Spleen (tissue), 11 donors: Measurements from ENCODE around the gene CDH13. TPM values are rescaled to one million over a fixed set of nuclear protein-coding genes. Genes with fewer than 3 reads are reported as not detected.

Experiments
- DNase-seq: peaks from one replicate; pipeline ENCODE4 v3.0.0-alpha.2; 2020
- H3K27ac ChIP-seq, 8 donors: fragments of 200-600 bp; sonication (generic) in 7 of 8; 1 replicate in 4 of 8; 2 replicates in 4 of 8; pipeline versions ENCODE4 v1.5.0 to v1.8.0; 2016 to 2021; ENCODE audit warnings: inconsistent platforms in 4 of 8, mild to moderate bottlenecking in 4 of 8, moderate library complexity in 1 of 8
- H3K27me3 ChIP-seq, 7 donors: fragments of 200-600 bp; sonication (generic) in 6 of 7; replicated peaks in 1 of 7; 1 replicate in 4 of 7; 2 replicates in 3 of 7; pipeline versions ENCODE4 v1.5.0 to v1.8.0; 2016 to 2021; ENCODE audit warnings: inconsistent platforms in 3 of 7, mild to moderate bottlenecking in 1 of 7
- H3K36me3 ChIP-seq, 6 donors: fragments of 200-600 bp; sonication (generic) in 5 of 6; 1 replicate in 4 of 6; 2 replicates in 2 of 6; pipeline versions ENCODE4 v1.5.0 to v1.8.0; 2016 to 2021; ENCODE audit warnings: inconsistent platforms in 2 of 6
- H3K4me1 ChIP-seq, 6 donors: fragments of 200-600 bp; sonication (generic) in 5 of 6; 1 replicate in 3 of 6; 2 replicates in 3 of 6; pipeline versions ENCODE4 v1.5.0 to v1.8.0; 2016 to 2021; ENCODE audit warnings: inconsistent platforms in 3 of 6
- H3K4me3 ChIP-seq, 8 donors: fragments of 200-600 bp; sonication (generic) in 7 of 8; 1 replicate in 4 of 8; 2 replicates in 4 of 8; pipeline versions ENCODE4 v1.5.0 to v1.8.0; 2016 to 2021; ENCODE audit warnings: inconsistent platforms in 4 of 8, mild to moderate bottlenecking in 4 of 8, moderate library complexity in 2 of 8
- H3K9me3 ChIP-seq, 8 donors: fragments of 200-600 bp; sonication (generic) in 7 of 8; 1 replicate in 4 of 8; 2 replicates in 4 of 8; pipeline versions ENCODE4 v1.5.0 to v1.8.0; 2016 to 2021; ENCODE audit warnings: inconsistent platforms in 4 of 8
- CTCF ChIP-seq, 11 experiments: fragments of 200-600 bp in 7 of 11; fragments of 450-650 bp in 4 of 11; sonication (generic) in 4 of 11; IDR thresholded peaks in 8 of 11; conservative IDR thresholded peaks in 3 of 11; 1 replicate in 7 of 11; 2 replicates in 4 of 11; pipeline versions ENCODE4 v1.4.0 to v1.8.0; 2016 to 2021; ENCODE audit warnings: antibody characterized with exemption in 11 of 11, inconsistent platforms in 4 of 11, mild to moderate bottlenecking in 1 of 11
- POLR2A ChIP-seq, 3 donors: fragments of 450-650 bp; IDR thresholded peaks; one replicate each; pipeline ENCODE4 v1.5.1; 2017; ENCODE audit warnings: antibody characterized with exemption in 3 of 3, mild to moderate bottlenecking in 1 of 3
- POLR2AphosphoS5 ChIP-seq, 3 donors: sonication (generic); formaldehyde crosslinking; IDR thresholded peaks; one replicate each; pipeline ENCODE4 v1.5.1; 2017; ENCODE audit warnings: antibody characterized with exemption in 3 of 3
- WGBS, 5 donors: extraction: QIAGEN DNeasy Blood & Tissue Kit in 3 of 5; methylation state at CpG; one replicate each; pipeline versions ENCODE4 v1.1.5 to v1.1.7; 2013 to 2018; 5-methylcytosine and 5-hydroxymethylcytosine counted together
- intact Hi-C: fragments of 100-400 bp; cut with DNase I; formaldehyde crosslinking; loops from one replicate; pipeline ENCODE4 v1.15.0; 2023; ENCODE audit warnings: low total_unique reads
- polyA plus RNA-seq, 3 donors: library from polyadenylated mRNA; stranded (reverse); fragments of 200-250 nt; gene quantifications; one replicate each; pipeline ENCODE4 v1.2.1, GENCODE V29; 2013
- total RNA-seq, 7 donors: library from RNA; depleted of rRNA in 3 of 7; stranded (reverse); fragments of >200 nt in 3 of 7; fragmentation: NEBNext Ultra II Directional in 4 of 7; extraction: Animal tissue kit (Norgen Biotek cat#: 25700) in 4 of 7; gene quantifications; one replicate each; pipeline versions ENCODE4 v1.1.0 to v1.2.1, GENCODE V29; 2016 to 2021
- donor health status: healthy with polysubstance abuse.
- donor health status: DM: no; HTN: no; CAD: no; lungs with moderate emphysema.
- donor health status: DM: no; HTN: no; CAD: no.
- donor health status: Bipolar disorder and iron deficiency.
- donor health status: healthy.
- donor health status: DM: no; HTN: no; CAD: no.
- donor health status: DM: yes; HTN: yes; CAD: no.

CDH13 gene
- total and polyA plus RNA-seq, 10 donors = 0.13 to 4.6 (median 1.1) TPM

- no peaks in the 10 kb centered on the region for H3K4me1 ChIP-seq
- H3K36me3 ChIP-seq = no peaks in the 10 kb centered on the region
- TF ChIP-seq POLR2A (IDR thresholded peaks at IDR 0.05) = no peak
- no peak for TF ChIP-seq POLR2AphosphoS5 (IDR thresholded peaks at IDR 0.05)
- no peak for TF ChIP-seq CTCF (IDR thresholded peaks at IDR 0.05 in 8 of 11, conservative IDR thresholded peaks at IDR 0.05 in 3 of 11)
- H3K9me3 ChIP-seq = no peaks in the 10 kb centered on the region
- peaks cover 0 to 8% (median 0%) of the 10 kb centered on the region in 7 donors for H3K27me3 ChIP-seq
- H3K4me3 ChIP-seq = no peak overlapping the region
- H3K27ac ChIP-seq = no peak overlapping the region
- 76 to 95% (median 86%) methylated on average over 3 of the region's 3 CpGs for WGBS, 5 donors
- intact Hi-C loops = no loop called here
- no peak for DNase-seq
Measured at GRCh38 chr16:83338138-83338537, 711.4 kb downstream of the CDH13 start.

- intact Hi-C loops = no loop called here
- Histone ChIP-seq H3K27ac (no peak overlapping the region), H3K4me3 (no peak overlapping the region), H3K4me1 (no peaks in the 10 kb centered on the region), H3K27me3 (peaks cover 0 to 8% (median 0%) of the 10 kb centered on the region in 7 donors), H3K9me3 (no peaks in the 10 kb centered on the region), H3K36me3 (no peaks in the 10 kb centered on the region)
- WGBS, 5 donors = 32 to 54% (median 45%) methylated on average over 2 of the region's 2 CpGs
- DNase-seq = no peak
- TF ChIP-seq POLR2AphosphoS5 (IDR thresholded peaks at IDR 0.05) (no peak), CTCF (IDR thresholded peaks at IDR 0.05 in 8 of 11, conservative IDR thresholded peaks at IDR 0.05 in 3 of 11) (no peak), POLR2A (IDR thresholded peaks at IDR 0.05) (no peak)
Measured at GRCh38 chr16:83338941-83339340, 712.2 kb downstream of the CDH13 start.

- no peak overlapping the region for H3K4me3 ChIP-seq
- TF ChIP-seq POLR2AphosphoS5 (IDR thresholded peaks at IDR 0.05) (no peak), CTCF (IDR thresholded peaks at IDR 0.05 in 8 of 11, conservative IDR thresholded peaks at IDR 0.05 in 3 of 11) (no peak), POLR2A (IDR thresholded peaks at IDR 0.05) (no peak)
- no peak for DNase-seq
- peaks cover 0 to under 1% (median 0%) of the 10 kb centered on the region in 7 donors for H3K27me3 ChIP-seq
- no peak overlapping the region for H3K27ac ChIP-seq
- no peaks in the 10 kb centered on the region for H3K9me3 ChIP-seq
- H3K4me1 ChIP-seq = no peaks in the 10 kb centered on the region
- H3K36me3 ChIP-seq = no peaks in the 10 kb centered on the region
- 71 to 79% (median 78%) methylated on average over 8 of the region's 8 CpGs for WGBS, 5 donors
- intact Hi-C loops = no loop called here
Measured at GRCh38 chr16:83343935-83344366, 717.2 kb downstream of the CDH13 start.

- H3K27me3 ChIP-seq = no peaks in the 10 kb centered on the region
- WGBS, 5 donors = 73 to 83% (median 77%) methylated on average over 14 of the region's 14 CpGs
- no peaks in the 10 kb centered on the region for H3K4me1 ChIP-seq
- DNase-seq = no peak
- TF ChIP-seq POLR2A (IDR thresholded peaks at IDR 0.05) (no peak), CTCF (IDR thresholded peaks at IDR 0.05 in 8 of 11, conservative IDR thresholded peaks at IDR 0.05 in 3 of 11) (no peak), POLR2AphosphoS5 (IDR thresholded peaks at IDR 0.05) (no peak)
- no peaks in the 10 kb centered on the region for H3K36me3 ChIP-seq
- H3K4me3 ChIP-seq = no peak overlapping the region
- intact Hi-C loops = no loop called here
- H3K9me3 ChIP-seq = no peaks in the 10 kb centered on the region
- no peak overlapping the region for H3K27ac ChIP-seq
Measured at GRCh38 chr16:83345846-83346640, 719.3 kb downstream of the CDH13 start.
